Measurements from ENCODE around the gene SATB2.

SATB2 gene

DNA sequence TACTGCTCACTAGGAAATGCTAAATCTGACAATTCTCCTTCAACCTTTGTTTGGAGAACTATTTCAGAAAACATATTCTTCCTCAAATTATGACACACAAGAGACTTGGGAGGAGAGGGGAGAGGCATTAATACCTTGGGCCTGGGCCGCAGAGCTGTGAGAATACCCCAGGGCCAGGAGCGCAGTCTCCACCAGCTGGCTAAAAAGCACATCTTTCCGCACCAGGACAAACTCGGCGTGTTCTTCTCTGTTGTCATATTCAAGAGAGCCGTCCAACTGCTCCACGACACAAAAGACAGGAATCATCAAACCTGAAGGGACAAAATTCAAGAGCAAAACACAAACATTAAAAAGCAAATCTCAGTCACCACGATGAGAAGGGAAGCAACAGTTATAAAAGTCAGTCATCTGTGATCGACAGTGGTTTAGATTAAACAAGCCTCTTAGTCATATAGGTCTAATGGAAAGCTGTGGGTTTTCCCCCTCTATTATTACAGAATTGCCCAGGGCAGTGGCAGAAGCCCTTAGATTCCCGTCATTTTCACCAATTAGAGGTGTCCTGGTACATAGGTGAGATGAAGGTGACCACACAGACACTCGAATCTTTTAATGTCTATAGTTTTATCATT lies 24.4 kb downstream of the SATB2 start:
- peaks cover 2% of the 10 kb centered on the region for H3K36me3 ChIP-seq (ENCODE audit: insufficient read depth, low read length)
- no peak overlapping the region for H3K4me3 ChIP-seq (ENCODE audit: low read length)
- no peaks in the 10 kb centered on the region for H3K27me3 ChIP-seq (ENCODE audit: insufficient read depth, low read length)
- peaks cover 3% of the 10 kb centered on the region for H3K4me1 ChIP-seq (ENCODE audit: insufficient read depth, low read length)
- no peaks in the 10 kb centered on the region for H3K9me3 ChIP-seq (ENCODE audit: low read length)
- H2AFZ ChIP-seq (ENCODE audit: low read depth, low read length) = no peak overlapping the region

- Histone ChIP-seq H3K36me3 (ENCODE audit: insufficient read depth, low read length) (peaks cover 3% of the 10 kb centered on the region), H3K27me3 (ENCODE audit: insufficient read depth, low read length) (no peaks in the 10 kb centered on the region), H3K9me3 (ENCODE audit: low read length) (no peaks in the 10 kb centered on the region), H3K4me1 (ENCODE audit: insufficient read depth, low read length) (peaks cover 3% of the 10 kb centered on the region), H3K4me3 (ENCODE audit: low read length) (no peak overlapping the region), H2AFZ (ENCODE audit: low read depth, low read length) (no peak overlapping the region)
These were observed 26.0 kb downstream of the SATB2 start for GRCh38 chr2:199431746-199432213.

GRCh38 chr2:199430214-199430613 lies 27.5 kb downstream of the SATB2 start:
- Histone ChIP-seq H3K9me3 (ENCODE audit: low read length) (no peaks in the 10 kb centered on the region), H3K36me3 (ENCODE audit: insufficient read depth, low read length) (peaks cover 3% of the 10 kb centered on the region), H3K4me1 (ENCODE audit: insufficient read depth, low read length) (peaks cover 3% of the 10 kb centered on the region), H2AFZ (ENCODE audit: low read depth, low read length) (no peak overlapping the region), H3K4me3 (ENCODE audit: low read length) (no peak overlapping the region), H3K27me3 (ENCODE audit: insufficient read depth, low read length) (no peaks in the 10 kb centered on the region)

DNA sequence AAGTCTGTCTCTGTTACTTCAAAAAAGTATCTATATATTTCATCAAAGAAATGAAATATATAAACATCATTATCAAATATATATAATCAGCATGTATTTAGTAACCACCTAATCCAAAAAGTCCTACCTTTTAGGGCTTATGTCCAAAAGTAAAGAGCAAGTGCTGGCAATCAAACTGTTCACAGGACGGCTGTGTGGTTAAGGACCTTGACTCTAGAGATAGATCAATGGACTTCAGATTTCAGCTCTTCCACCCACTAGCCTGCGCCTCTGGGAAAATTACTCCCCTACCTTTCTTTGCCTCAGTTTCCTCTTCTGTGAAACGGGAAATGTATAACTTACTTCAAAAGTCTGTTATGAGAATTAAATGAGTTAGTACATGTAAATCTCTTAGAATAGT lies 29.4 kb downstream of the SATB2 start:
- Histone ChIP-seq H3K4me1 (ENCODE audit: insufficient read depth, low read length) (peaks cover 7% of the 10 kb centered on the region), H3K36me3 (ENCODE audit: insufficient read depth, low read length) (peaks cover 3% of the 10 kb centered on the region)

DNA sequence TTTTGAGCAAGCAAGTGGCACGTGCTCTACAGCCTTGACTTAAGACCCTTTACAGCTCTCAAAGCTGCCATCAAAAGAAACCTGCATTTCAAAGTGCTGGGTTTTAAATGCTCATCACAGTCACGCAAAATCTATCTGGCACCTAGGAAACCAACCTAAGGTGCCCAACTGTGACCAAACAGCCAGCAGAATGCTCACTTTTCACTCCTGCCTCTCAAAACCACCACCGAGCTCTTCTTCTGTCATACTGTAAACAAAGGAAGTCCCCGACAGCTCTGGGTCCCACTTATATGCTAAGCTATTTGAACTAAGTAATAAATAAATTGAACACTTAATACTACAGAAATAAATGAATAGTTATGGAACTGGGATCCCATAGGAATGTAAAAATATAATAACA lies 33.6 kb downstream of the SATB2 start:
- Histone ChIP-seq H3K27me3 (ENCODE audit: insufficient read depth, low read length) (no peaks in the 10 kb centered on the region), H3K4me3 (ENCODE audit: low read length) (no peak overlapping the region), H3K4me1 (ENCODE audit: insufficient read depth, low read length) (peaks cover 4% of the 10 kb centered on the region), H3K9me3 (ENCODE audit: low read length) (no peaks in the 10 kb centered on the region), H3K36me3 (ENCODE audit: insufficient read depth, low read length) (peaks cover 3% of the 10 kb centered on the region), H2AFZ (ENCODE audit: low read depth, low read length) (no peak overlapping the region)

More for the DNA sequence above, 29.4 kb downstream of the SATB2 start:
- no peak overlapping the region for H3K4me3 ChIP-seq (ENCODE audit: low read length)
- H2AFZ ChIP-seq (ENCODE audit: low read depth, low read length) = no peak overlapping the region
- no peaks in the 10 kb centered on the region for H3K27me3 ChIP-seq (ENCODE audit: insufficient read depth, low read length)
- no peaks in the 10 kb centered on the region for H3K9me3 ChIP-seq (ENCODE audit: low read length)

DNA sequence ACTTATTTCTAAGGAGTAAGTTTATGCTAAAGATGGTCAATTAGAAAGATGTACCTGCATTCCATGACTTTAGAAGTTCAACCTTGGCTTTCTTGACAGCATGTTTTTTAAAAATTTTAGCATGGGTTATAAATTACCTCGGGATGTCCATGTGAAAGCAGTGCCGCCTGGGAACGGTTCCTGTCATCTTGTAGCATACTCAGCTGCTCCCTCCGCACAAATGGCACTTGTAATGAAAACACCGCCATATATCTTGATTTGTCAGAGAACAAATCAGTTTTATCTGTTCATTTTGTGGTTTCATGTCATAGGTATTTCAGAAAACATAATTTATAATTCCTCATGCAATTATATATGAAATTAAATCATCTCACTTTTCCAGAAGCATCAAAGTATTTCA lies 38.3 kb downstream of the SATB2 start:
- H2AFZ ChIP-seq (ENCODE audit: low read depth, low read length) = no peak overlapping the region
- no peak overlapping the region for H3K4me3 ChIP-seq (ENCODE audit: low read length)
- H3K27me3 ChIP-seq (ENCODE audit: insufficient read depth, low read length) = no peaks in the 10 kb centered on the region
- H3K36me3 ChIP-seq (ENCODE audit: insufficient read depth, low read length) = no peaks in the 10 kb centered on the region
- no peaks in the 10 kb centered on the region for H3K9me3 ChIP-seq (ENCODE audit: low read length)
- H3K4me1 ChIP-seq (ENCODE audit: insufficient read depth, low read length) = peaks cover 4% of the 10 kb centered on the region

DNA sequence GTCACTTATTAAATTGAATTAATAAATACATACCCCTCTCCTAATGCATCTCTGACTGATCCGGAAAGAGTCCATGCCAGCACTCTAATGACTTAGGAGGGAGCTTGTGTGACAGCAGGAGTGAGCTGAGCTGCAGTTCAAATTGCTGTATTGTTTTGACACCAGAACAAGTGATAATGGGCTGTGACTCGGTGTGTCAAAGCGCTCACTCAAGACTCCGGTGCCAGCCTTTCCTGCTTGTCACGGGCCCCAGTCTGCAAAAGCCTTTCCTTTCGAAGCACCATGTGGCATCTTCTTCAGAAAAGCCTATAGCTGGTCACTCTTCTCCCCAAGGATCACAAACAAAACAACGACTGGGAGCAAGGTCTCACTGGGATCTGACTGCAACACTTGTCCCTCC lies 43.3 kb downstream of the SATB2 start:
- no peaks in the 10 kb centered on the region for H3K27me3 ChIP-seq (ENCODE audit: insufficient read depth, low read length)
- no peak overlapping the region for H2AFZ ChIP-seq (ENCODE audit: low read depth, low read length)
- no peaks in the 10 kb centered on the region for H3K36me3 ChIP-seq (ENCODE audit: insufficient read depth, low read length)
- no peak overlapping the region for H3K4me3 ChIP-seq (ENCODE audit: low read length)
- H3K4me1 ChIP-seq (ENCODE audit: insufficient read depth, low read length) = peaks cover 8% of the 10 kb centered on the region
- no peaks in the 10 kb centered on the region for H3K9me3 ChIP-seq (ENCODE audit: low read length)

DNA sequence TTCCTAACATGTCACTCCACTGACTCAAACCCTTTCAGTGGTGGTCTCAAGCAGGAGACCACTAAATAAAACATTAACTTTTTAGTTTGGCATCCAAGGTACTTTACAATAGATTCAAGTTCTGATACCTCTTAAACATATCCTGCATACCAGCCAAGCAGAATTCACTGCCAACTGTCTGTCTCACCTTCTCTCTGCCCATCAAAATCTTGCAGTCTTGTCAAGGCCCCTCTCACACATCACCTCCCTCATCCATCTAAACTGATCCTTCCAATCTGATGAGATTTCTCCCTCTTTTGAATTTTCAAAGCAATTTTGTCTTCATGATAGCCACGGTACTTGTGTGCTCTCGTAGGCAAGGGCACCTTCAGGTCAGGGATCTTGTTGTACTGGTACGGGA lies 43.7 kb downstream of the SATB2 start:
- no peak overlapping the region for H2AFZ ChIP-seq (ENCODE audit: low read depth, low read length)
- no peaks in the 10 kb centered on the region for H3K36me3 ChIP-seq (ENCODE audit: insufficient read depth, low read length)
- peaks cover 8% of the 10 kb centered on the region for H3K4me1 ChIP-seq (ENCODE audit: insufficient read depth, low read length)
- no peak overlapping the region for H3K4me3 ChIP-seq (ENCODE audit: low read length)
- no peaks in the 10 kb centered on the region for H3K27me3 ChIP-seq (ENCODE audit: insufficient read depth, low read length)
- no peaks in the 10 kb centered on the region for H3K9me3 ChIP-seq (ENCODE audit: low read length)

DNA sequence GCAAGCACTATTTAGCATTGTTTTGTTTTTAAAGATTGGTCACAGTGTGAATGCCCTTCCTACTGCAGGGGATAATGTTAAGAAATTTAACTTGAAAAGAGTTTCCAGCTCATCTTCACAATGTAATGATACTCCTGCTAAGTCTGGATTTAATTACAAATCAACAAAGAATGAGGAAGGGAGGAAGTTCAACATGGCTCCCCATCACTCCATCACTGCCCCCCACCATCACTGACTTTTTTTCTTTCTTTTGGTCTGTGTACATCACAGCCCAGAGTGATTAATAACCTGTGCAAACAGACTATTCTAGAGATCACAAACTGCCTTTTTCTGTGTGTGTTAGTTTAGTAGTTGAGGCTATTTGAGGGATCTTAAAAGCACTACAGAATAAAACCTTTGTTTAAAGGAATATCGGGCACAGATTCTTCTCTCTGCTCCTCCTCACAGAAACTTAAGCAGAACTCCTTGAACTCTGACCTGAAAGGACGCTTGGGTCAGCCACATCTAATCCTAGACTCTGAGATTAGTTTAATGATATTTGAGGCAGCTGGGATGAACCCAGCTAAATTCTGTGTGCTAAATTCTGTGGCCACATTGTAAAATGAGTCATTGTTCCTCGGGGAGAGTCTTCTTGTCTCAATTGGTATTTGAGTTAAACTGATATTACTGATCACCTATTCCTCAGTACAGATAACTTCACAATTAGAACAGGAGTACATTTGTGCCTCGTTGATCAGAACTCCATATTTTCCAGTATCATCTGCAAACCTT lies 47.8 kb downstream of the SATB2 start:
- Histone ChIP-seq H3K4me1 (ENCODE audit: insufficient read depth, low read length) (peaks cover 8% of the 10 kb centered on the region), H3K9me3 (ENCODE audit: low read length) (no peaks in the 10 kb centered on the region), H2AFZ (ENCODE audit: low read depth, low read length) (no peak overlapping the region), H3K36me3 (ENCODE audit: insufficient read depth, low read length) (no peaks in the 10 kb centered on the region), H3K27me3 (ENCODE audit: insufficient read depth, low read length) (no peaks in the 10 kb centered on the region), H3K4me3 (ENCODE audit: low read length) (no peak overlapping the region)

DNA sequence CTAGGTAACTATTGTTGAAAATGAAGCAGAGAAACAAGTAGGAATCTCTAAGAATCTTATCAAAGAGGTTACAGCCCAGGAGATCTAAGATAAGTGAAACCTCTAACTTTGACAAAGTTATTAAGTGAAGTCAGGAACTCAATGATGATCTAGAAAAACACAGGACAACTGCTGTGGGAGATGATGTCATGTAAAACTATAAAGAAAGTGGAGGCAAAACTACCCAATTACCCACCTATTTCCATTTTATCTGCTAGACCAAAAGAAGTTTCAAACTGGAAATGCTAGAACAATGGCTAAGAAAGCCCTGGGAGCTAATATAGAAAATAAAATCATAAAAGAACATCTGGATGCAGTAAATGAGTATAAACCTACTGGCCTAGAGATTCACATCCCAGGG lies 50.3 kb downstream of the SATB2 start:
- Histone ChIP-seq H3K9me3 (ENCODE audit: low read length) (no peaks in the 10 kb centered on the region), H2AFZ (ENCODE audit: low read depth, low read length) (no peak overlapping the region), H3K36me3 (ENCODE audit: insufficient read depth, low read length) (no peaks in the 10 kb centered on the region), H3K4me3 (ENCODE audit: low read length) (no peak overlapping the region), H3K4me1 (ENCODE audit: insufficient read depth, low read length) (peaks cover 8% of the 10 kb centered on the region), H3K27me3 (ENCODE audit: insufficient read depth, low read length) (no peaks in the 10 kb centered on the region)

DNA sequence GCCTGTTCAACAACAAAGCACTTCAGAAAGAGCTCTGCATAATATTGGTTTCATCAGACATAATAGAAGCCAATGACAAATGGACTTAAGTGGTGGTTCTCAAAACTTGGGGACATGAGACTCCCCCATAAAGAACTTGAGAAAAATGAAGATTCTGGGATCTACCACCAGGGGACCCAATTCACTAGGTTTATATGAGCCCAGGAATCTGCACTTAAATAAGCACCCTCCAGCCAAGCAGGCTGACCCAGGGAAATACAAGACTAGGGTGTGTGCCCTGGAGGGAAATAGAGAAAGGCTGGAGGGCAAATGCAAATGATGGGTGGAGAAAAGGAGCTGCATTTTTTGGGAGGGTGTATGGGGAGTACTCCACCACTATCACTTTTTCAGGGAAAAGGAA lies 52.5 kb downstream of the SATB2 start:
- Histone ChIP-seq H3K9me3 (ENCODE audit: low read length) (no peaks in the 10 kb centered on the region), H3K36me3 (ENCODE audit: insufficient read depth, low read length) (no peaks in the 10 kb centered on the region), H3K27me3 (ENCODE audit: insufficient read depth, low read length) (no peaks in the 10 kb centered on the region), H2AFZ (ENCODE audit: low read depth, low read length) (no peak overlapping the region), H3K4me1 (ENCODE audit: insufficient read depth, low read length) (peaks cover 5% of the 10 kb centered on the region), H3K4me3 (ENCODE audit: low read length) (no peak overlapping the region)

DNA sequence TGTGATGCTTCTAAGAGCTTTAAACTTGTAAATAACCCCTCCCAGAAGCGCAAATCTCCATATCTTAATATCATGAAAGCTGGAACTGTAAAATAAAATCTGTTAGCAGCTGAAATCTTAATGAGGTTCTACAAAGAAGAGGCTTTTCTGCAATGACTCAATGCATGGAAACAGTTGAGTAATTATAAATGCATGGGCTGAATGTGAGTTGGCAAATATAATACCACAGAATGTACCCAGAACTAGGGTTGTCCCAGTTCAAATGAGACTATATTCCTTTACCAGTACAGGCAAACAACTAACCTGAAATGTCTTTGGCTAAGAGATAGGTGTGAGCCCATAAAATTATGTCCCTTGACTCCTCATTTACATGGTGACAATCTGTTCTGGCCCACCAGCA lies 52.9 kb downstream of the SATB2 start:
- H3K4me3 ChIP-seq (ENCODE audit: low read length) = no peak overlapping the region
- H3K4me1 ChIP-seq (ENCODE audit: insufficient read depth, low read length) = peaks cover 1% of the 10 kb centered on the region
- H3K27me3 ChIP-seq (ENCODE audit: insufficient read depth, low read length) = no peaks in the 10 kb centered on the region
- H2AFZ ChIP-seq (ENCODE audit: low read depth, low read length) = no peak overlapping the region
- H3K36me3 ChIP-seq (ENCODE audit: insufficient read depth, low read length) = no peaks in the 10 kb centered on the region
- H3K9me3 ChIP-seq (ENCODE audit: low read length) = no peaks in the 10 kb centered on the region

GRCh38 chr2:199395311-199395710 lies 62.4 kb downstream of the SATB2 start:
- no peak overlapping the region for H2AFZ ChIP-seq (ENCODE audit: low read depth, low read length)
- H3K4me3 ChIP-seq (ENCODE audit: low read length) = no peak overlapping the region
- no peaks in the 10 kb centered on the region for H3K4me1 ChIP-seq (ENCODE audit: insufficient read depth, low read length)
- H3K9me3 ChIP-seq (ENCODE audit: low read length) = no peaks in the 10 kb centered on the region
- H3K27me3 ChIP-seq (ENCODE audit: insufficient read depth, low read length) = no peaks in the 10 kb centered on the region
- peaks cover 2% of the 10 kb centered on the region for H3K36me3 ChIP-seq (ENCODE audit: insufficient read depth, low read length)

Measured in neuron (in vitro differentiated cells).